Endothelial cell of umbilical vein (primary cell): ENCODE measurements around the gene MAML3. TPM values are rescaled to one million over a fixed set of nuclear protein-coding genes. Genes with fewer than 3 reads are reported as not detected.

Source experiments
- BruUV-seq: library from RNA; stranded (reverse); fragments of 400-500 nt; replicated peaks from 2 replicates; lab custom pipeline; 2021; lab: Mats Ljungman, UMichigan
- CTCF ChIA-PET: fragments of 300-600, 350-600 bp; sonication (Branson Sonifier 250); formaldehyde crosslinking; loops from one replicate; lab custom pipeline; 2021; ENCODE audit warnings: antibody characterized with exemption, inconsistent platforms; lab: Charles Lee
- POLR2A ChIA-PET: fragments of 300-600, 350-600 bp; sonication (Branson Sonifier 250); formaldehyde crosslinking; loops from one replicate; lab custom pipeline; 2021; ENCODE audit warnings: antibody characterized with exemption, inconsistent platforms; lab: Charles Lee
- DNase-seq: peaks from one replicate; pipeline ENCODE4 v3.0.0-alpha.2; 2011; ENCODE audit warnings: low read depth, low spot score
- FAIRE-seq: peaks from 2 replicates; lab custom pipeline; 2011; peaks lifted over from hg19 to GRCh38; lab: Jason Lieb, UNC
- H2AFZ ChIP-seq: 2 replicates; pipeline ENCODE4 v1.6.0; 2012; ENCODE audit warnings: low read depth, low read length, control low read depth, inconsistent platforms
- H3K27ac ChIP-seq: 2 replicates; pipeline ENCODE4 v1.5.1; 2011; ENCODE audit warnings: low read depth, mild to moderate bottlenecking, control low read depth, low read length, moderate library complexity; ENCODE audit not compliant: insufficient read depth
- H3K27me3 ChIP-seq, 2 experiments: 2 replicates each; pipeline versions ENCODE4 v1.6.0 to v1.6.1; 2011; ENCODE audit warnings: low read length in 2 of 2, mixed read lengths in 1 of 2; ENCODE audit not compliant: control insufficient read depth in 2 of 2, insufficient read depth in 2 of 2
- H3K36me3 ChIP-seq, 2 experiments: 2 replicates in 1 of 2; 3 replicates in 1 of 2; pipeline ENCODE4 v1.5.1; 2011; ENCODE audit warnings: low read length in 2 of 2, mild to moderate bottlenecking in 1 of 2, moderate library complexity in 1 of 2; ENCODE audit not compliant: control insufficient read depth in 2 of 2, insufficient read depth in 2 of 2; ENCODE audit errors: extremely low read depth in 1 of 2
- H3K4me1 ChIP-seq: 3 replicates; pipeline ENCODE4 v1.5.1; 2011; ENCODE audit warnings: mild to moderate bottlenecking, low read length; ENCODE audit not compliant: control insufficient read depth, insufficient read depth; ENCODE audit errors: extremely low read depth
- H3K4me2 ChIP-seq: 2 replicates; pipeline ENCODE4 v1.6.1; 2011; ENCODE audit warnings: low read length, control low read depth, mixed read lengths; ENCODE audit not compliant: insufficient read depth
- H3K4me3 ChIP-seq, 3 experiments: fragments of 200-600 bp in 1 of 3; sonication (generic), shearing (Covaris generic) in 1 of 3; replicated peaks in 1 of 3; 2 replicates each; pipeline ENCODE4 v1.5.1; 2011 to 2016; ENCODE audit warnings: control low read depth in 3 of 3, low read length in 3 of 3, mild to moderate bottlenecking in 2 of 3, inconsistent platforms in 1 of 3, low read depth in 1 of 3, moderate library complexity in 1 of 3; ENCODE audit not compliant: insufficient read depth in 1 of 3
- H3K79me2 ChIP-seq: 2 replicates; pipeline ENCODE4 v1.6.0; 2012; ENCODE audit warnings: low read length, inconsistent platforms; ENCODE audit not compliant: control insufficient read depth, insufficient read depth
- H3K9ac ChIP-seq: replicated peaks from 2 replicates; pipeline ENCODE3; 2011; ENCODE audit warnings: low read length, control low read depth; ENCODE audit not compliant: insufficient read depth; ENCODE audit errors: extremely low read depth
- H3K9me1 ChIP-seq: replicated peaks from 3 replicates; pipeline ENCODE4 v1.6.0; 2011; ENCODE audit warnings: mild to moderate bottlenecking, low read length; ENCODE audit not compliant: control insufficient read depth, insufficient read depth; ENCODE audit errors: extremely low read depth
- H3K9me3 ChIP-seq: replicated peaks from 2 replicates; pipeline ENCODE4 v1.5.1; 2012; ENCODE audit warnings: low read length, inconsistent platforms; ENCODE audit not compliant: control insufficient read depth, insufficient read depth
- H4K20me1 ChIP-seq: replicated peaks from 2 replicates; pipeline ENCODE3; 2011; ENCODE audit warnings: mild to moderate bottlenecking, low read length; ENCODE audit not compliant: control insufficient read depth, insufficient read depth; ENCODE audit errors: extremely low read depth
- EZH2 ChIP-seq: IDR thresholded peaks from 2 replicates; pipeline ENCODE4 v1.6.1; 2012; ENCODE audit warnings: borderline replicate concordance, low read depth, mild to moderate bottlenecking, moderate library complexity, low read length, inconsistent platforms; ENCODE audit not compliant: severe bottlenecking
- FOS ChIP-seq: IDR thresholded peaks from 2 replicates; pipeline ENCODE4 v1.6.1; 2011; ENCODE audit warnings: mild to moderate bottlenecking, low read length, moderate library complexity, borderline replicate concordance; ENCODE audit not compliant: insufficient read depth
- GATA2 ChIP-seq: IDR thresholded peaks from 2 replicates; pipeline ENCODE4 v1.7.0; 2011; ENCODE audit warnings: low read depth, mild to moderate bottlenecking, moderate library complexity, mixed read lengths, low read length; ENCODE audit not compliant: insufficient read length, insufficient read depth
- JUN ChIP-seq: IDR thresholded peaks from 2 replicates; pipeline ENCODE4 v1.6.1; 2011; ENCODE audit warnings: borderline replicate concordance, low read depth; ENCODE audit not compliant: insufficient read length, insufficient read depth
- MYC ChIP-seq: IDR thresholded peaks from one replicate; pipeline ENCODE4 v1.6.1; 2011; ENCODE audit warnings: mild to moderate bottlenecking, low read depth, low read length
- POLR2A ChIP-seq: IDR thresholded peaks from 2 replicates; pipeline ENCODE4 v1.6.1; 2012; ENCODE audit warnings: low read depth, mild to moderate bottlenecking, control low read depth, low read length
- POLR2AphosphoS5 ChIP-seq: IDR thresholded peaks from 2 replicates; pipeline ENCODE4 v1.6.1; 2012; ENCODE audit warnings: low read depth, mild to moderate bottlenecking, control low read depth, low read length, moderate library complexity; ENCODE audit not compliant: insufficient read depth
- dilution Hi-C: fragments of 300-500 bp; cut with MboI; formaldehyde crosslinking; loops from one replicate; pipeline ENCODE4 v1.15.0; 2019; ENCODE audit warnings: low sequenced_read_pairs; ENCODE audit not compliant: extremely low pct_ligation_motif_present
- intact Hi-C: fragments of 100-400 bp; cut with micrococcal nuclease; formaldehyde crosslinking; loops from one replicate; pipeline ENCODE4 v1.10.0; 2022
- polyA plus RNA-seq, 4 experiments: library from polyadenylated mRNA; depleted of rRNA in 3 of 4; stranded (reverse) in 3 of 4; unstranded in 1 of 4; fragments of >200 nt; gene quantifications; 2 replicates each; pipeline versions ENCODE4 v1.2.1 to v1.2.3, GENCODE V29; 2011 to 2012; ENCODE audit warnings: missing spikeins in 1 of 4
- total RNA-seq: library from RNA; stranded (reverse); gene quantifications from 2 replicates; pipeline ENCODE4 v1.2.3, GENCODE V29; 2021
- TF ChIP-seq, protein P1 (sequence below), 2 donors: IDR thresholded peaks; 1 replicate in 1 of 2; 2 replicates in 1 of 2; pipeline ENCODE4 v1.5.1; 2011; ENCODE audit warnings: low read length in 2 of 2, mild to moderate bottlenecking in 2 of 2, moderate library complexity in 2 of 2, control low read depth in 1 of 2, inconsistent platforms in 1 of 2, low read depth in 1 of 2; ENCODE audit not compliant: insufficient read depth in 1 of 2; ENCODE audit errors: extremely low read depth in 1 of 2
- TF ChIP-seq, protein P2 (sequence below): IDR thresholded peaks from 2 replicates; pipeline ENCODE4 v1.6.1; 2011; ENCODE audit not compliant: insufficient read depth, insufficient read length

Gene MAML3
- total and polyA plus RNA-seq, 2 donors (not counting 3 experiments of a cell fraction or from before 2014, with no cell fraction given) = 14.0 to 20.3 TPM

- no peak overlapping the region for H3K4me2 ChIP-seq
- H3K27me3 ChIP-seq = no peaks in the 10 kb centered on the region
- intact Hi-C loops = no loop called here
- no peaks in the 10 kb centered on the region for H4K20me1 ChIP-seq
- H3K9me1 ChIP-seq = no peaks in the 10 kb centered on the region
- H3K9ac ChIP-seq = no peak overlapping the region
- peaks cover 5% of the 10 kb centered on the region for H3K4me1 ChIP-seq
- H3K4me3 ChIP-seq = no peak overlapping the region
- H3K79me2 ChIP-seq = no peaks in the 10 kb centered on the region
- H3K27ac ChIP-seq = no peak overlapping the region
- ChIA-PET POLR2A (no interaction called here), CTCF (no interaction called here)
- H3K36me3 ChIP-seq = no peaks in the 10 kb centered on the region
- dilution Hi-C loops = no loop called here
- no peak for DNase-seq
- no peak for FAIRE-seq
- H3K9me3 ChIP-seq = no peaks in the 10 kb centered on the region
- no peak overlapping the region for H2AFZ ChIP-seq
- no TSS peak for BruUV-seq
- no peak for TF ChIP-seq MYC
Measured at GRCh38 chr4:139858436-139859205, 295.4 kb downstream of the MAML3 start.

DNA sequence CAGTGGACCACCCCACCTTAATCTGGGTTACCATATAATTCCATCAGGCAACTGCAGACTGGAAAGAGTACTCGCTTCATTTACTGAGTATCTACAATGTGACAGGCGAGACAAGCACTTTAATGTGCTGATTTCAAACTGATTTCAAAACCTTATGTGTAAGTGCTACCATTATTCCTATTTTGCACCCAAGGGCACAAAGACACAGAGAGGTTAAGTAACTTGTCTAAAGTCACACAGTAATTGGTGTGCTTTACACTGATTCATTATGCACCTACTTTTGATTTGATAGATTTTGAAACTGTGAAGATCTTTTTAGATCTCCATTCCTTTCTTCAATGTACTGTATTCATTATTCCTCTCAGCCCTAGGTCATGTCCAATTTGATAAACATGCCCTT, 296.0 kb downstream of the MAML3 start:
- dilution Hi-C loops = no loop called here
- no peak overlapping the region for H3K9ac ChIP-seq
- POLR2A ChIA-PET = no interaction called here

More for the DNA sequence above, 296.0 kb downstream of the MAML3 start:
- no peaks in the 10 kb centered on the region for H3K79me2 ChIP-seq
- no peaks in the 10 kb centered on the region for H4K20me1 ChIP-seq
- DNase-seq = no peak
- no peaks in the 10 kb centered on the region for H3K9me1 ChIP-seq
- H3K4me2 ChIP-seq = no peak overlapping the region
- no peak overlapping the region for H3K27ac ChIP-seq
- TF ChIP-seq, protein P1, sequence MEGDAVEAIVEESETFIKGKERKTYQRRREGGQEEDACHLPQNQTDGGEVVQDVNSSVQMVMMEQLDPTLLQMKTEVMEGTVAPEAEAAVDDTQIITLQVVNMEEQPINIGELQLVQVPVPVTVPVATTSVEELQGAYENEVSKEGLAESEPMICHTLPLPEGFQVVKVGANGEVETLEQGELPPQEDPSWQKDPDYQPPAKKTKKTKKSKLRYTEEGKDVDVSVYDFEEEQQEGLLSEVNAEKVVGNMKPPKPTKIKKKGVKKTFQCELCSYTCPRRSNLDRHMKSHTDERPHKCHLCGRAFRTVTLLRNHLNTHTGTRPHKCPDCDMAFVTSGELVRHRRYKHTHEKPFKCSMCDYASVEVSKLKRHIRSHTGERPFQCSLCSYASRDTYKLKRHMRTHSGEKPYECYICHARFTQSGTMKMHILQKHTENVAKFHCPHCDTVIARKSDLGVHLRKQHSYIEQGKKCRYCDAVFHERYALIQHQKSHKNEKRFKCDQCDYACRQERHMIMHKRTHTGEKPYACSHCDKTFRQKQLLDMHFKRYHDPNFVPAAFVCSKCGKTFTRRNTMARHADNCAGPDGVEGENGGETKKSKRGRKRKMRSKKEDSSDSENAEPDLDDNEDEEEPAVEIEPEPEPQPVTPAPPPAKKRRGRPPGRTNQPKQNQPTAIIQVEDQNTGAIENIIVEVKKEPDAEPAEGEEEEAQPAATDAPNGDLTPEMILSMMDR (IDR thresholded peaks at IDR 0.05; ENCODE audit: extremely low read depth in 1 of 2, insufficient read depth in 1 of 2, low read depth in 1 of 2, low read length in 2 of 2) = no peak
- TF ChIP-seq, protein P2, sequence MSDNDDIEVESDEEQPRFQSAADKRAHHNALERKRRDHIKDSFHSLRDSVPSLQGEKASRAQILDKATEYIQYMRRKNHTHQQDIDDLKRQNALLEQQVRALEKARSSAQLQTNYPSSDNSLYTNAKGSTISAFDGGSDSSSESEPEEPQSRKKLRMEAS = no peak
- no peak for TF ChIP-seq GATA2
- no peak for TF ChIP-seq POLR2A
- TF ChIP-seq JUN = no peak
- no peak for TF ChIP-seq EZH2
- TF ChIP-seq POLR2AphosphoS5 = no peak
- no peak for TF ChIP-seq MYC
- no peak for TF ChIP-seq FOS
- H2AFZ ChIP-seq = no peak overlapping the region
- no peak for FAIRE-seq
- intact Hi-C loops = no loop called here
- H3K4me1 ChIP-seq = peaks cover 5% of the 10 kb centered on the region
- no peaks in the 10 kb centered on the region for H3K27me3 ChIP-seq
- no peak overlapping the region for H3K4me3 ChIP-seq
- H3K36me3 ChIP-seq = no peaks in the 10 kb centered on the region
- H3K9me3 ChIP-seq = no peaks in the 10 kb centered on the region
- CTCF ChIA-PET = interaction anchor here (1.4 to 1.5 kb wide), 2 partner anchors 22 to 124 kb away, joined by 3 to 4 read pairs; no protein-coding TSS in a partner anchor
- no TSS peak for BruUV-seq
